HG02759 (cell line): ENCODE measurements around the gene SCO1.
"Not testable (repeated sequence)": the region's sequence is repeated elsewhere in the genome, so short reads cannot be mapped to it uniquely, and the experiment has no call there.

Experiments
- ATAC-seq: cut with Tn5 transposase; IDR thresholded peaks from one replicate; pipeline ENCODE4 v1.9.1; 2021; ENCODE audit warnings: mild to moderate bottlenecking, moderate library complexity; ENCODE audit not compliant: unreplicated experiment

The SCO1 gene

GRCh38 chr17:10726196-10726595, 28.9 kb upstream of the SCO1 start:
- no peak for ATAC-seq

GRCh38 chr17:10725262-10725661, 27.9 kb upstream of the SCO1 start:
- ATAC-seq = no peak

- no peak for ATAC-seq
These were observed 27.3 kb upstream of the SCO1 start for GRCh38 chr17:10724546-10725195.

- no peak for ATAC-seq
These were observed 21.2 kb upstream of the SCO1 start for GRCh38 chr17:10718547-10718946.

- no peak for ATAC-seq
These were observed 18.9 kb upstream of the SCO1 start for GRCh38 chr17:10716218-10716617.

GRCh38 chr17:10713318-10713717, 16.0 kb upstream of the SCO1 start:
- ATAC-seq = no peak

- no peak for ATAC-seq
These were observed 8.4 kb upstream of the SCO1 start for GRCh38 chr17:10705727-10706126.

DNA sequence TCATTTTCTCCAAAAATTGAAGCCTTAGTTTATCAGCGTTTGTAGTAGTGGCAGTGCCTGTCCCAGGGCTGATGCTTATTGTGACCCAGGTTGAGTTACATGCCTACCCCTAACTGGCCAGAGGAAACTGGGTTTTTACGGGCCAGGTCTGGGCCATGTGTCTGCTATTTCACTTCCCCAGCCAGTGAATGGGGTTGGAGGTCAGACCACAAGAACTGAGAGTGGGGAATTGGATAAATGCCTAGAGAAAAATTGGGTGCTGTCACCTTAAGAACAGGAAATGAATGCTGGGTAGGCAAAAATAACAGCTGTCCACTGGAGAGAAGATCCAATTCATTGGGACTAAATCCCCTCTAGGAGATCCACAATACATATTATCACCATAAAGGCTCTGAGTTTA, 5.2 kb upstream of the SCO1 start:
- ATAC-seq = no peak

GRCh38 chr17:10699856-10700255, 2.5 kb upstream of the SCO1 start:
- no peak for ATAC-seq

DNA sequence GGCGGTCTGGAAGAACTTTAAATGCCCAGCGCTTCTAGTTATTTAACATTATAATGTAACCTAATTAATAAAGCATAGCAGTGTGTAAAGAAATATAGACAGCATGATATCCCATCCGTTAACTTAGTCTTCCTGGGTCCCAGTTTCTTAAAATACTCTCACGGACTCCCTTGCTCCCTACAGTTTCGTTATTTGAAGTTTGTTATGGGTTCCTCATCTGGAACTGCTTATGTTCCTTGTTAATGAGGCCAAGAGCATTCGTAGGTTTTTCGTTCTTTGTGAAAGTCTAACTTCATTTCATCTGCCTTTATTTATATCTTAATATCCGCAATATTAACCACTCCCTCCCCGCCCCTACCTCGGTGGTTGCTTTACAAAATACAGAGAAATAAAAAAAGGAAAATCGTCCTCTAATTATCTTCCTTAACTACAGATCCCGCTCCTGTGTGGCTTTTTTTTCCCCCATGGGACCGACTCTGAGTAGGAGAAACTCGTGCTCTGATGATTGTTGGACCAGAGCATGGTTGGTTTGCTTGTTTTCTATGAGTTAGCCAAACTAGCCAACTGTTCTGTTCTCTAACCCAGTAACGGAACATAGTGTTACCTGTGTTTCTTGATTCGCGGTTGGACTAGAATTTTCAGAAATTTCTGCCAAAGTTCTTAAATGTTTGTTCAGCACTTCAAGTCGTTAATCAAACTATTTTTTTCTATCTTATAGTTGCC, 924 bp upstream of the SCO1 start:
- ATAC-seq = no peak

DNA sequence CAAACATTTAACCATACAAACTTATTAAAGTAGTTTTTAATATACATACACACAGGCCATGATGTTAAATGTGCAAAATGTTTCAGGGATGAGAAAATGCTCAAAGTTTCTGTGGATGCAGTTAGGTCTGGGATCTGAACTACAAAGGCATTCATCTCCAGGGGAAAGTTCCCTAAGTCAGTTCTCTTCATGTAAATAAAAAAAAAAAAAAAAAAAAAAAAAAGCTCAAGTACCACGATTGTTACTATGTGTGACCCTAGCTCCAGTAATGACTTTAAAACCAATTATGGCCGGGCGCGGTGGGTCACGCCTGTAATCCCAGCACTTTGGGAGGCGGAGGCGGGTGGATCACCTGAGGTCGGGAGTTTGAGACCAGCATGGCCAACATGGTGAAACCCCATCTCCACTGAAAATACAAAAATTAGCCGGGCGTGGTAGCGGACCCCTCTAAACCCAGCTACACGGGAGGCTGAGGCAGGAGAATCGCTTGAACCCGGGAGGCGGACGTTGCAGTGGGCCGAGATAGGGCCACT, 1.4 kb downstream of the SCO1 start:
- not testable (repeated sequence) for ATAC-seq

GRCh38 chr17:10687499-10687898, 9.8 kb downstream of the SCO1 start:
- no peak for ATAC-seq

GRCh38 chr17:10683853-10684252, 13.5 kb downstream of the SCO1 start:
- ATAC-seq = no peak

DNA sequence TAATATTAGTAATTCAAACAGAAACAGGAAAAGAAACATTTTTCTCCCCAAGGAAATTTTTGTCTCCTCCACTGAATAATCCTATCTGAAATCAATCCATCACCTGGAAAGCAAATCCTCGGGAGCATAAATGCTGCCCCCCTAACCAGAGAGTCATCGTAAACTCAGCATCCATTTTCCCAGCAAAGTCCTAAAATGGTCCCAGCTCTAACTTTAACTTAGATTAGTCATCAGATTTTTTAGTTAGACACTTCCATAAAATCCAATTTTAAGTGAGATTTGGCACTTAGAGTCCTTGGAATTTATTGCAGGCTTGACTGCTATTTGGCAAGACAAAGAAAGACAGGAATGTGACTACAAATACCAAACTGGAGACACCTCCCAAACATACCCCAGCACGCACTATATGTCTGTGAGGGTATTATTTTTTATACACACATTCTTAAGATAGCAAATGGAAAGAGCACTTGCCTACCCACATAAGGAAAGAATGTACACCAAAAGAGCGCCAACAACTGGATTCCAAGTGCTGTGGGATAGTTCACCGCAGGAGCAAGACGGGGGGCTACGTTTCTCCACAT, 15.4 kb downstream of the SCO1 start:
- no peak for ATAC-seq

DNA sequence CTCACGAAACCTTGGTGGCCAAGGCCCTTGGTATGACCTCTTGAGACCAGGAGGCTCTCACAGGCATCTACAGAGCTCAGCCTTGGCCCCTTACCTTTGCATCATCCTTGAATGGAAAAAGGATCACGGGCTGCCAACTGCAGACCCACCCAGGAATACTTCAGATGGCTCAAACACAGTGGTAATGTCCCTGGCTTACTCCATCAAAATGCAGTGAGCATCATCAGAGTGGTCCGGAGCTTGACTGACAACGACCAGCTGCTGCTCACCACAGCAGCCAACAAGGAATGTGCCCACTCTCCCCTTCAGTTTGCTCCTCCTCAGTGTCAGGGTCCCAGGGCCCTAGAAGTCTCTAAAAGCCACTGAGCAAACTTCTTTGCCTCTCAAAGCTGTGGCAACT, 22.6 kb downstream of the SCO1 start:
- no peak for ATAC-seq

- no peak for ATAC-seq
These were observed 24.0 kb downstream of the SCO1 start for GRCh38 chr17:10673312-10673711.

DNA sequence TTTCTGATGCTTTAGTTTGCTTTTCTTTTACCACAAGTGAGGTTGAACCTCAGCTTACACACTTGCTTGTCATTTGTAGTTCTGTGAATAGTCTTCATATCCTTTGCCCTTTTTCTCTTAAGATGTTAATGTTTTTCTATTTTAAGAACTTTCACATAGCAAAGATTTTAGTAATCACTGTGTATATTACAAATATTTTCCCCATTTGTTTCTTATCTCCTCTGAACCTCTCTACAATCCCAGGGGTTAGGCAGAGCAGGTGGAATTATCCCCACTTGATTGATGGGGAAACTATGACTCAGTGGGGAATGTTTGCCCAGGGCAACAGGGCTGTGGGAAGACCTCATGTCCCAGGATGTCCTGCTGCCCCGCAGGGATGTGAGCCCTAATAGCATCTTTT, 28.6 kb downstream of the SCO1 start:
- ATAC-seq = no peak

DNA sequence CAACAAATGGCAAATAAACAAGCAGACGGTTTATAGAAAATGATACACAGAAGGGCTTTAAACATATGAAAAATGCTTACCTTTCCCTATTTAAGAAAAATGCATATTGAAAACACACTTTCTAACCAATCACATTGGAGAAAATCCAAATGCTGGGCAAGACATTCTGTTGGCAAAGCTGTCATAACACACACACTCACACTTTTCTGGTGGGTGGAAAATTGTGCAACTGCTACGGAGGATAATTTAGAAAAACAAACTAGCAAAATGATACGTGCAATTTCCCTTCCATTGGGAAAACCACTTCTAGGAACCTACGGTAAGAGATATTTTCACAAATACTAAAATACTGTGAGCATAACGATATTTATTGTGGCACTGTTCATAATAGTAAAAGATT, 30.4 kb downstream of the SCO1 start:
- no peak for ATAC-seq

DNA sequence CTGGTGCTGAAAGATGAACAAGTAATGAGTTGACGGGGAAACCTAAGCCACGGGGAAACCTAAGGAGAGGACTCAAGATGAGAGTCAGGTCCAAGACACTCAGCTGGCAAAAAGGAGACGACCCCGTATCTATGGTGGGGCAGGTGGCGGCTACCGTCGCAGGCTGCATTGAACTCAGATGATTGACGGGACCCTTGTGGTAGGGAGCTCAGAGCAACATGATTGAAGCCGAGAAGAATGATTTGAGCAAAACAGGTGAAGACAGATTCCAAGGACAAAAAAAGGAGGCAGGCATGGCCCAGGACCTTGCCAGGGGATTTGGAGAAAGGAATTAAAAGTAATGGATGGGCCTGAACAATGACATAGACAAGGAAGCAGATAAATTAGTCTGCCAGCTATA, 32.8 kb downstream of the SCO1 start:
- no peak for ATAC-seq

- no peak for ATAC-seq
These were observed 34.1 kb downstream of the SCO1 start for GRCh38 chr17:10663231-10663630.

GRCh38 chr17:10661437-10661836, 35.9 kb downstream of the SCO1 start:
- ATAC-seq = no peak

GRCh38 chr17:10657879-10658278, 39.5 kb downstream of the SCO1 start:
- no peak for ATAC-seq
